ENCODE measurements around the gene TMCO6.

Gene TMCO6

GRCh38 chr5:140674211-140674610 lies 35.0 kb downstream of the TMCO6 start:
- no peak for DNase-seq

GRCh38 chr5:140674629-140675028 lies 35.4 kb downstream of the TMCO6 start:
- no peak for DNase-seq

- DNase-seq: no peak
Observed at GRCh38 chr5:140677947-140678346, 38.7 kb downstream of the TMCO6 start.

- DNase-seq: no peak
Observed at GRCh38 chr5:140678993-140679392, 39.7 kb downstream of the TMCO6 start.

- no peak for DNase-seq
Observed at GRCh38 chr5:140690376-140690932, 51.2 kb downstream of the TMCO6 start.

- peak; percentile 95 for DNase-seq
Observed at GRCh38 chr5:140690941-140691924, 52.0 kb downstream of the TMCO6 start, which contains the start of the genes HARS1 and HARS2. TSS of gene HARS1 (minus strand) at chr5:140691370. CDS start at chr5:140691304, 66 bp downstream. TSS of gene HARS2 (plus strand) at chr5:140691455. CDS start at chr5:140691649, 194 bp downstream.

- no peak for DNase-seq
Observed at GRCh38 chr5:140694276-140694675, 55.0 kb downstream of the TMCO6 start.

Measured in MV-4-11 (cell line).